ENCODE results near the gene LAMA5. TPM values are rescaled to one million over a fixed set of nuclear protein-coding genes. Genes with fewer than 3 reads are reported as not detected.

Gene LAMA5
- total and polyA plus RNA-seq, 2 of the 8 experiments (the other 6 are each of a cell fraction or from before 2014, with no cell fraction given): 34.4 to 225 TPM

DNA sequence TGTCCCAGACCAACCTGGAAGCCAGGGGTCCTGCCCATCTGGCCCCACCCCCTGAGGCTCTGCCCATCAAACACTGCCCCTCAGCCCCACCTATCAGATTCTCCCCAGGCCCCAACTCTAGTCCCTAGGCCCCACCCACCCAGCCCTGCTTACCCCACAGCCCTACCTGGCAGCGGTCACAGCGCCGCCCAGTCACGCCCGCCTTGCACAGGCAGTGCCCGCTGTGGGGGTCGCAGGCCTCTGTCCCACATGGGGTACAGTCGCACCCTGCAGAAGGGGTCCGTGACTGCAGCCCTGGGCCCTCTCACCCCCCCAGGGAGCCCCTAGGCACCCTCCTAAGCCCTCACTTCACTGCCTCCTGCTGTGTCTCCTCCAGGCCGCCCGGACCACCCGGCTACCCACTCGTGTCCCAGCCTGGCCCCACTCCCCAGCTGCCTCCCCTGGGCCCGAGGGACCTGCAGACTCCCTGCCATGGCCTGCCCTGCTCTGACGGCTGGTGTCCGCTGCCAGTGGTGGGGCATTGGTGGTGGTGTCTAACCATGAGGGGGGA, 44.5 kb downstream of the LAMA5 start:
- 88% methylated on average over 15 of the region's 16 CpGs; no CpG with 5 or more reads in 1 of the 2 experiments for WGBS, 2 experiments (ENCODE audit: extremely low coverage in 1 of 2, insufficient coverage in 1 of 2, insufficient read length in 1 of 2, insufficient replicate concordance in 2 of 2, low coverage in 1 of 2, low lambda C conversion rate in 2 of 2, missing lambda C conversion rate in 1 of 2)
- Histone ChIP-seq H2BK120ac (replicated peaks; ENCODE audit: low read depth, low read length) (no peak overlapping the region), H3K14ac (ENCODE audit: insufficient read length) (no peak overlapping the region), H3K4me1 (replicated peaks in 1 of 4; ENCODE audit: control insufficient read depth in 3 of 4, insufficient read depth in 4 of 4, low read length in 3 of 4) (no peaks in the 10 kb centered on the region), H4K91ac (replicated peaks; ENCODE audit: insufficient read length, low read length) (no peak overlapping the region), H2AFZ (ENCODE audit: low read length) (no peak overlapping the region), H3K79me1 (ENCODE audit: low read depth, low read length) (no peaks in the 10 kb centered on the region), H3K4me2 (ENCODE audit: insufficient read depth in 1 of 2, low read depth in 2 of 2, low read length in 2 of 2) (no peak overlapping the region), H3K79me2 (ENCODE audit: control insufficient read depth in 1 of 2, insufficient read depth in 2 of 2, low read length in 2 of 2) (no peaks in the 10 kb centered on the region), H2BK12ac (ENCODE audit: low read depth, low read length) (no peak overlapping the region), H4K8ac (ENCODE audit: extremely low read depth, insufficient read depth, low read length) (no peak overlapping the region), H2BK15ac (ENCODE audit: low read length) (no peak overlapping the region), H2BK5ac (ENCODE audit: low read depth, low read length) (no peak overlapping the region), H2BK20ac (ENCODE audit: low read length) (no peak overlapping the region), H3K9me3 (ENCODE audit: insufficient read depth in 2 of 2, low read depth in 1 of 2, low read length in 1 of 2) (peaks cover 0 to 22% of the 10 kb centered on the region in 2 experiments; a peak in 2 of 4 replicates), H4K20me1 (replicated peaks in 1 of 2; ENCODE audit: control insufficient read depth in 1 of 2, insufficient read depth in 2 of 2, low read length in 2 of 2) (peaks cover 0 to 9% of the 10 kb centered on the region in 2 experiments), H4K5ac (ENCODE audit: insufficient read length, low read depth, low read length) (no peak overlapping the region), H3K4ac (replicated peaks; ENCODE audit: insufficient read length, low read depth, low read length) (no peak overlapping the region), H3K9ac (replicated peaks in 1 of 4; ENCODE audit: extremely low read depth in 1 of 4, low read depth in 3 of 4, low read length in 3 of 4) (no peak overlapping the region), H2AK5ac (ENCODE audit: low read depth, low read length) (no peak overlapping the region), H3K56ac (replicated peaks; ENCODE audit: insufficient read length, low read depth, low read length) (no peak overlapping the region), H3K23me2 (ENCODE audit: low read depth, low read length) (no peaks in the 10 kb centered on the region), H3K23ac (ENCODE audit: insufficient read length) (no peak overlapping the region), H3K27ac (ENCODE audit: low read depth, low read length) (no peak overlapping the region), H3K36me3 (ENCODE audit: control insufficient read depth in 2 of 4, insufficient read depth in 4 of 4, low read length in 3 of 4) (peaks cover 36 to 83% (median 66%) of the 10 kb centered on the region in 4 experiments; a peak in 7 of 8 replicates), H3K27me3 (replicated peaks in 1 of 4; ENCODE audit: control insufficient read depth in 3 of 4, extremely low read depth in 1 of 4, insufficient read depth in 3 of 4, low read length in 3 of 4) (no peaks in the 10 kb centered on the region), H3K4me3 (ENCODE audit: extremely low read depth in 1 of 4, insufficient read depth in 2 of 4, low read depth in 3 of 4, low read length in 4 of 4) (no peak overlapping the region), H3K18ac (ENCODE audit: extremely low read depth, low read length) (no peak overlapping the region)
- ChIA-PET CTCF (ENCODE audit: partially characterized antibody) (no interaction called here), POLR2A (ENCODE audit: partially characterized antibody) (interaction anchor here (9.0 to 13.3 kb wide), 2 partner anchors 15 to 26 kb away, joined by 95 to 151 read pairs; partner anchors contain the start of gene ADRM1)
- DNase-seq (ENCODE audit: low read depth in 1 of 2, low spot score in 2 of 2) (no peak), FAIRE-seq (no peak)
- TF ChIP-seq KDM1A (IDR thresholded peaks at IDR 0.05; ENCODE audit: borderline replicate concordance, low read length): no peak
- no peak for TF ChIP-seq JUN (IDR thresholded peaks at IDR 0.05; ENCODE audit: low read depth, low read length)
- no peak for TF ChIP-seq SP4 (IDR thresholded peaks at IDR 0.05; ENCODE audit: low read length)
- no peak for TF ChIP-seq CEBPB (IDR thresholded peaks at IDR 0.05; ENCODE audit: low read depth, low read length)
- no peak for TF ChIP-seq EGR1 (IDR thresholded peaks at IDR 0.05; ENCODE audit: borderline replicate concordance, low read depth, low read length)
- no peak for TF ChIP-seq PHF8 (conservative IDR thresholded peaks at IDR 0.05; ENCODE audit: low read depth, low read length)
- no peak for TF ChIP-seq ZNF274 (IDR thresholded peaks at IDR 0.05; ENCODE audit: borderline replicate concordance, extremely low read depth, low read length)
- TF ChIP-seq NRF1 (IDR thresholded peaks at IDR 0.05; ENCODE audit: low read depth, low read length): no peak
- no peak for TF ChIP-seq ATF2 (IDR thresholded peaks at IDR 0.05; ENCODE audit: low read length)
- no peak for TF ChIP-seq SUZ12 (IDR thresholded peaks at IDR 0.05; ENCODE audit: low read length)
- TF ChIP-seq SIRT6 (IDR thresholded peaks at IDR 0.05; ENCODE audit: low read length): no peak
- TF ChIP-seq BACH1 (IDR thresholded peaks at IDR 0.05; ENCODE audit: low read length): no peak

All from H1 (cell line).